Thyroid gland (tissue), 4 donors: ENCODE results near the gene TBX18.

Experiments
- CTCF ChIP-seq, 6 experiments: fragments of 200-600 bp in 3 of 6; fragments of 450-650 bp in 3 of 6; sonication (generic) in 3 of 6; IDR thresholded peaks; one replicate each; pipeline ENCODE4 v1.5.1; 2016 to 2019; ENCODE audit warnings: antibody characterized with exemption in 6 of 6, mild to moderate bottlenecking in 2 of 6, inconsistent platforms in 1 of 6, moderate library complexity in 1 of 6
- POLR2A ChIP-seq, 2 donors: fragments of 450-650 bp; IDR thresholded peaks; one replicate each; pipeline ENCODE4 v1.6.1; 2017; ENCODE audit warnings: antibody characterized with exemption in 2 of 2, mild to moderate bottlenecking in 2 of 2, moderate library complexity in 1 of 2

GRCh38 chr6:84685983-84686584 is 78.3 kb downstream of the TBX18 start:
- no peak for TF ChIP-seq CTCF (IDR thresholded peaks at IDR 0.05)
- no peak for TF ChIP-seq POLR2A (IDR thresholded peaks at IDR 0.05)
